HG03175 (cell line): ENCODE data around the gene CACNB4.
"Not testable (repeated sequence)": the region's sequence is repeated elsewhere in the genome, so short reads cannot be mapped to it uniquely, and the experiment has no call there.

Experiments used
- ATAC-seq: cut with Tn5 transposase; IDR thresholded peaks from one replicate; pipeline ENCODE4 v1.9.1; 2021; ENCODE audit warnings: mild to moderate bottlenecking, moderate library complexity; ENCODE audit not compliant: unreplicated experiment

Gene CACNB4

DNA sequence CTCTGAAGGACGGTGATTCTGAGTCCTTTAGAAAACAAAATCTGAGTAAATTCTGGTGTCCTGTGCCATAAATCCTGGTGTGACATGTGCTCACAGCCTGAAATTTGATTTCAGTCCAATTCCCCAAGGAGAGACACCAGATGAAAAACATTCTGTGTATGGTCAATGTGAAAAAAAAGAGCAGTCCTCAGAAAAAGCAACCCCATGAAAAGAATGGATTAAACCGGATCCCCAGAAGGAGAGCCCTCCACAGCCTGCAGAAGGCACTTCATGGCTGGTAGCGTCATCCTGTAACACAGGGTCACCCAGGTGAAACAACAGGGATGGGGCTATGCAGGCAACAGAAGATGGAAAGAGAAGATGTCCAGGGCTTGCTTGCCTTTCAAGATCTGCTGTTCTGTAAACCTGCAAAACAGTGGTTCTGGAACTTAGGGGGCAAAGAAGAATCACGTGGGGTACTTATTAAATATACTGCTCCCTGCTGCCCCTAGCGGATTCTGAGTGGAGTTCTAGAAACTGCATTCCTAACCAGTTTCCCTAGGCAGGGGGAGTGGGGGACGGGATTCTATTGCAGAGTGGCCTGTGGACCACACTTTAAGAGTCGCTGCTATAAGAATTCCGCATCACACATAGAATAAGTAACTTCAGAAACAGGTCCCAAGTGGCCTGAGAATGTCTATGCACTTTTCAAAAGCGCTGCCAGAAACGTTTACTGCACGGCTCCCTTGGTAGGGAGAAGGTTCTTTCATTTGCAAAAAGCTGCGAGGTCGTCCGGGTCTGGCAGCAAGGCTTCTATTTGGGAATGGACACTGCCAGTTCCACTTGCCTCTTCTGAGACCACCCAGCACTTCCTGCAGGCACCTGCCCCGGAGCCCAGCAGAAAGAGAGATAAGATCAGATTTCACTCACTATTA, 151.7 kb downstream of the CACNB4 start:
- ATAC-seq: peak; percentile 79

DNA sequence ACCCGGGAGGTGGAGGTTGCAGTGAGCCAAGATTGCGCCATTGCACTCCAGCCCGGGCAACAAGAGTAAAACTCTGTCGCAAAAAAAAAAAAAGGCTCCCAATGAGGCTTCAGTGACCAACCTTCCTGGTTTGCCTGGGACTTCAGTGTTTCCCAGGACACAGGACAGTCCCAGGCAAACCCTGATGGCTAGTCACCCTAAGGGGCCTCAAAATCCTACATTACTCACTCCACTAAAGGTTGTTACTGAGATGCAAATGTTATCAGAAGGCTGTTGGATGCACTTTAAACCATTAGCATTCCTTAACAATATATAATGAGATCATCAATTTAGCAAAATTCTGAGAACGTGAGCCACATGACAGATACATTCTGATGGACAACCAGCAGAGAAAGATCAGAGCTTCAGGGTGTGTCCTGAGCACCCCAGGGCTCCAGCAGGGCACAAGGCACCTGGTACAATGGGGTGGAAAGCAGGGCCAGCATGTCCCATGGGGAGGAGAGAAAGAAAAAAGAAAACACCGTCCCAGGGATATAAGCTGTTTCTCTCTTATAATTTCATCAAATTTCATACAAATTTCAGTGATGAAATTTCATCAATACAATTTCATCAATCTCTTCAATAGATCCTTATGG, 152.5 kb downstream of the CACNB4 start:
- no peak for ATAC-seq

DNA sequence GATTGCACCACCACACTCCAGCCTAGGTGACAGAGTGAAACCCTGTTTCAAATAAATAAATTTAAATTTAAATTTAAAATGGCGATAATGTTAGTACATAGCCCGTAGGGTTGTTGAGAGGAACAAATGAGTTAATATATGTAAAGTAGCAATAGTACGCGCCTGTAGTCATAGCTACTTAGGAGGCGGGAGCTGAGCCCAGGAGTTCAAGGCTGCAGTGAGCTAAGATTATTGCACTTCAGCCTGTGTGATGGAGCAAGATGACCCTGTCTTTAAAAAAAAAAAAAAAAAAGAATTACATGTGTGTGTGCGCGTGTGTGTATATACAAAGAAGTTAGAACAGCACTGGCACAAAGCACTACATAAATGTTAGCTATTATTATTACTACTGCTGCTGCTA, 153.2 kb downstream of the CACNB4 start:
- ATAC-seq: no peak

DNA sequence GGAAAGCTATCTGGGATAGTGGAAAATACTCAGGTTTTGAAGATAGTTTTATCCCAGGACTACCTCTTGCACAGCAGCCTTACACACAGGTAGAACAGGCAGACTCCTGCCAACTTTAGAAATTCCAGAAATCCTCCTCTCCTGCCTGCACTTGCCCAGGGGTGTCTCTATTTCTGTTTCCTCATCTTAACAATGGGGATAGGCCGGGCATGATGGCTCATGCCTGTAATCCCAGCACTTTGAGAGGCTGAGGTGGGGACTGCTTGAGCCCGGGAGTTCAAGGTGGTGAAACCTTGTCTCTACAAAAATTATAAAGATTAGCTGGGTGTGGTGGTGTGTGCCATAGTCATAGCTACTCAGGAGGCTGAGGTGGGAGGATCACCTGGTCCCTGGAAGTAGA, 153.7 kb downstream of the CACNB4 start:
- no peak for ATAC-seq

DNA sequence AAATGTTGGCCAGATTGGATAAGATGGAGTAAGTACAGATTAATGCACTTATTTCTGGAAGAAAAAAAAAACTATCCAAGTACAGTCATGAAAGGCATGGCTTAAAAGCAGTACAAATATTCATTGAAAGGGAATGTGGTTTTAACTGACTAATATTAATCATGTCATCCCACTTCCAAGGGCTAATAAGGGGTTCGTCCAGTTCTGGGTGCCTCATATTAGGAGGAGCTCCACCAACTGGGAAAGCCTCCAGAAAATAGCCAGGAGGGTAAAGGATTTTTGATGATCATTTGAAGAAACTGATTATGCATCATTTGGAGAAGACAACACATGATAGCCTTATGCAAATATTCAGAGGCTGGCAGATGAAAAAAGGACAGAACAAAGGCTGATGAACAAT, 155.4 kb downstream of the CACNB4 start:
- ATAC-seq: no peak

DNA sequence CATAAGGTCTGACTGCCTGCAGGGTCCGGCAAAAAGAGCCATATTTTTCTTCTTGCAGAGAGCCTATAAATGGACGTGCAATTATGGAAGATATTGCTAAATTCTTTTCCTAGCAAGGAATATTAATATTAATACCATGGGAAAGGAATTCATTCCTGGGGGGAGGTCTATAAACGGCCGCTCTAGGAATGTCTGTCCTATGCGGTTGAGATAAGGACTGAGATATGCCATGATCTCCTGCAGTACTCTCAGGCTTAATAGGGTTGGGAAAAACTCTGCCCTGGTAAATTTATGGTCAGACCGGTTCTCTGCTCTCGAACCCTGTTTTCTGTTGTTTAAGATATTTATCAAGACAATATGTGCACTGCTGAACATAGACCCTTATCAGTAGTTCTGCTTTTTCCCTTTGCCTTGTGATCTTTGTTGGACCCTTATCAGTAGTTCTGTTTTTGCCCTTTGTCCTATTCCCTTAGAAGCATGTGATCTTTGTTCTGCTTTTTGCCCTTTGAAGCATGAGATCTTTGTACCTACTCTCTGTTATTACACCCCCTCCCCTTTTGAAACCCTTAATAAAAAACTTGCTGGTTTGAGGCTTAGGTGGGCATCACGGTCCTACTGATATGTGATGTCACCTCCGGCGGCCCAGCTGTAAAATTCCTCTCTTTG, 156.2 kb downstream of the CACNB4 start:
- not testable (repeated sequence) for ATAC-seq

DNA sequence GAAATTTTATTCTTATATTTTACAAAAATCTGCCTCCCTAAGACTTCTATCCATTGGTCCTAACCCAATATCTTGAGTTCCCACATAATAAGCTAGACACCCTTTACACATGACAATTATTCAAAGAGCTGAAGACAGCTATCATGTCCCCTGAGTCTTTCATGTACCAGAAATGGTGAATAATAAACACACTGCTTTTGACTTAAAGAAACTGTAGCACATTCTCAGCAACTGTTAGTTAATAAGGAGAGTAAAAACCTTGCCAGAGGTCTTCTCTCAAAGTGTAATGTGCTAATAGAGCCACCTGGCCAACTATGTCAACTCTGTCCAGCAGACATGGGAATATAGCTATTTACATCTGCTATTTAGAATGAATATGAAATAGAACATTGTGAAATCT, 160.9 kb downstream of the CACNB4 start:
- ATAC-seq: no peak

DNA sequence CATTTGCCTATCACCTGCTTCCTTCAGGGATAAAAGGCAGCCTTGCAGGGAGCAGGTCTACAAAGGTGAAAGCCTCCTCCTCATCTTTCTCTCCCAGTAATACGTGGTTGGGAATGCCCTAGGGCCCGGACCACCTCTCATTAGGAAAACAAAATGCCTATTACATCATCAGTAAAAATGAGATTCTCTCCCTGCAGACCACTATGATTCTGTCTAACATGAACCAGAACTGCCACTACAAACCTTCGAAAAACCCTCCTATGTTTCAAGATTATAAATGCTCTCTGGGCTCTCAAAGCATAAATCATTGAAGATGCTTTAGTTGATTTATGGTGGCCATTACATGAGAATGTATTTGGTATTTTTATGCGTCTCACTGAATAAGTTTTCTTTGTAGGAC, 162.2 kb downstream of the CACNB4 start:
- no peak for ATAC-seq

DNA sequence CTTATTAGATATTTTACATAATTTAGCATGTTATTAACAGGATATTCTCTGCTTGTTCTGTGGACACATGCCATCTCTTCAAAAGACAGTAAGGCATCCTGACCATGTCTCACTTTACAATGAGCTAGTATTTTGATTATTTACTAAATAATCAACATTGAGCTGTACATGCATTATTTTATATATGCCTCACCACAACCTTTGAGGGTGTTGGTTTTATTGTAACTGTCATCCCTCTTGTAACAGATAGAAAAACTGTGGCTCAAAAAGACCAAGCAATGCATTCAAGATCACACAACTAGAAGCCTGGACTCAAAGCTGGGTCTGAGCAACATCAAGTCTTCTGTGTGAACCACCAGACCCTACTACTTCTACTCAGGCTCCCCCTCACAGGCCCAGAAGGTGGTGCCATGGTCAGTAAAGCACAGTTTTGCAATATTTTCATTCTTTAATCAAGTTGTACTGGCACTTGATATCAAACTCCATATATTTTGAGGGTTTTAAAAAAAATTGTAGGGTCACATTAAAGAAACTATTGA, 165.5 kb downstream of the CACNB4 start:
- ATAC-seq: no peak

DNA sequence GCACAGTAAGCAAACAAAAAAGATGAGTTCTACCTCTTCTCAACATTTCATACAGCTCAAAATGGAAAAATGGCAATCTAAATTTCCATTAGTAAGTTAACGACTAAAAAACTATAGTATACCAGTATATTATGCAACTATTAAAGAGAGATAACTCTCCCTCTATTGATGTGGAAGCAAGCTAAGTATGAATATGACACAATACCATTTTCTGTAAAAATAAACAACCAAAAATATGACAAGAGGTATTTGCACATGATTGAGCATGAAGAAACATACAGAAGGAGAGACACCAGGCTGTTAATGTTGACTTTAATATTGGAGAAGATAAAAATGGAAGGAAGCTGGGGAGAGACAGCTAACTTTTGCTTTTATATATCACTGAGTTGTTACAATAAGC, 167.1 kb downstream of the CACNB4 start:
- no peak for ATAC-seq

DNA sequence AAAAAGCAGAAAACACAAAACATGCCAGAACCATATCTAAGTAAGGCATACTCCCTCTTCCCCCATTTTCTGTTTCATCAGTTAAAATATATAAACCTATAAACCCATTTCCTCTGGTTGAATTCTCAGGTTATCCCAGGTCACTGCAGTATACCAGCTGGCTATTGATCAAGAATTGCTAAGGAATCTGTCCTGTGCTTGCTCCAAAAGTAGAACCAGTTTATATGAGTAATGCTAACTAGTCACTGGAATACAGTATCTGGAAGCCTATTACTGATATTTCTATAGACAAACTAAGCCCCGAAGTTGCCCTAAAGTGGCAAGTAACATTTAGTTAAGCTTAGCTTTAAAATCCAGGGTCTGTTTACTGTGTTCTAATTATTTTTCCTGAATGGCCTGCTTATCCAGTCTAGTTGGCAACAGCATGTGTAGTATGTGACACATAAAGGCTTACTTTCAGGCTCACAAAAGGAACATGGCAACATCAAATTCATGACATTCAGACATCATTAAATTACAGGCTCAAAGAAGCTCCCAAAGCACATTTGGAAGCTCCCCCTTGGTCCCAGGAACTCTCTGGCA, 167.7 kb downstream of the CACNB4 start:
- ATAC-seq: no peak

DNA sequence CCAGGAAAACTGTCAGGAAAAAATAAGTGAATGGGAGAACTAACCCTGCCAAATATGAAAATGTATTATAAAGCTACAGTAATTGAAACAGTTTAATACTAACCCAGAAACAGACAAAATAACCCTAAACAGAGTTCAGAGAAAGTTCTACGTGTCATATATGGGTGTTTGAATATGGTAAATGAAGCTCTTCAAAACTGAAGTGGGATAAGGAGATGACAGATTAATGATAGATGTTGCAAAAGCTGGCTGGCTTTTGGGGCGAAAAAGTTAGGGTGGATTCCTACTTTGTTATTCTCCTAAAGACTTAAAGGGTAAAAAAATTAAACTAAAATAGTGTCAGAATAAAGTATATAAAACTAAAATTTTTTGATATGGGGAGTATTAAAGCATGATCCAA, 168.8 kb downstream of the CACNB4 start:
- no peak for ATAC-seq

DNA sequence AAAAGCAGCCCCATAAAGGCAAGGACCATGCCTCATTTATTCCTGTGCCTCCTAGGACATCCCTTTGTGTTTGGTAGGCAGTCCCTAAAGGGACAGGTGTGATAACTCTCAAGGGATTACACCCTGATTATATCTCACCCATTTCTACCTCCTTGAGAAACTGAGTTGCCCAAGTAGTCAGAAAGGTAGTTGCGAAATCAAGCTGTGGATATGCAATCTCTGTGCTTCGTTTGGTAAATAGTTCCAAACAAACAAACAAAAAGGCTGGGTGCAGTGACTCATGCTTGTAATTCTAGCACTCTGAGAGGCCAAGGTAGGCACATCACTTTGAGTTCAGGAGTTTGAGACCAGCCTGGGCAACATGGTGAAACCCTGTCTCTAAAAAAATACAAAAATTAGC, 170.5 kb downstream of the CACNB4 start:
- no peak for ATAC-seq

DNA sequence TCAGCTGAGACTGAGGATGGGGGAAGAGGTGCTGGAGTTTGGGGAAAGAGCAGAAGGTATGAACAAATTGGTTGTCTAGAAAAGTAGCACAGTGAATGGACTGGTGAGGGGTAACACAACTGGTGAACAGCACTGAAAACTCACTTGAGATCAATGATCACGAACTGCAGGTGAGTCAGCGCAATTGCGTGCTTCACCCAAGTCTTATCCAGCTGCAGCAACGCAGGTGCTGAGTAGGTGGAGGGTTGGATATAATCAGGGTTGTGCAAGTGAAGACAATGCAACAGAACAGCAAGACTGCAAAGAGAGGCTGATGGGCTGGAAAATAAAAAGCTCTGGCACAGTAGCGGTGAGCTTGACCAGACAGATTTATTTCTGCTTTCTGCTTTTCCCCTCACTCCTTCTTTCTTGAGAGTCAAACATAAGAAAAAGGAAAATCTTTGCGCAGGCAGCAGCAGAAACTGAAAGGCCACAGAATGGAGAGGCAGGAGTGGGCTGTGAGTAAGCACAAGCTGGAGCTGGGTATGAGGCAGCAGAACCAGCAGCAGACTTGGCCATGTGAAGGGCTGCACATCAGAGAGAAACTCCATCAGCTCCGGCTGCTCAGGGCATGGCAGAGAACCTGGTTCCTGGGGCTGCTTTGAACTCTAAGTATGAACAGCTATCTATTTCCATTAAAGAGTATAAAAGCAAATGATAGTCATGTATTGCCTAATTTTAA, 171.2 kb downstream of the CACNB4 start:
- ATAC-seq: no peak

DNA sequence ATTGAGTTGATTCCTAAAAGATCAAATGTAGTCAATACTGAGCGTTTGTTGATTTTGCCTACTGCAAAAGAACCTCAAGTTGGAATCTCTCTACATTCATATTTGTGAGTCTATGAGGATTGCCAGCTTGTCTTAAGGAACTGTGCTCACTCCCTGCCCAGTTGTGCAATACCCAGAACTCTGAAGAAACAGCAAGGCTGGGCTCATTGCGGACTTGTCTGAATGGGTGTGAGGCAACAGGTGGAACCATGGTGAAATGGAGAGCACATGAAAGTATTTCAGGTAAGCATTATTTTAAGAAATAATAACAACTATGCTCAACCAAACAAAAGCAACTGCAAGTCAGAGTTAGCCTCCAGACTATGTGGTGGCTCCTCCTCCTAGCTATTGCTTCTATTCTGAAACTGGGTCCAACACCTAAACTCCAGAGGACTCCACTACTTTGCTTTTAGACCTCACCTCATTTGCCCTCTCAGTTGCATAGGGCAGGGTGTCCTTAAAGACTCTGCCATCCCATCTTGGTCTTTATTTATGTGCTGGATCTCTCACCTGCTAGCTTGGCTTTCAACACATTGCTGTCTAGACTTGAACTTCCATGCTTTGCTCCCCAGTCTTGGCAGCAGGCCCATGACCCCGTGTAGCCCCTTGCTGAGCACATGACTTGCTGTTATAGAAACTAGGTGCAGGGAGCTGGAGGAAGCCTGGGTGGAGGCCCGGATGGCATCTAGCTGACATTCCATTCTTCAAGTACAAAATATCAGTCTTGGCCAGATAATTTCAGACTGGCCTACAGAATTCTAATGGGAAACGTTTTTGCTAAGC, 175.8 kb downstream of the CACNB4 start:
- ATAC-seq: no peak

DNA sequence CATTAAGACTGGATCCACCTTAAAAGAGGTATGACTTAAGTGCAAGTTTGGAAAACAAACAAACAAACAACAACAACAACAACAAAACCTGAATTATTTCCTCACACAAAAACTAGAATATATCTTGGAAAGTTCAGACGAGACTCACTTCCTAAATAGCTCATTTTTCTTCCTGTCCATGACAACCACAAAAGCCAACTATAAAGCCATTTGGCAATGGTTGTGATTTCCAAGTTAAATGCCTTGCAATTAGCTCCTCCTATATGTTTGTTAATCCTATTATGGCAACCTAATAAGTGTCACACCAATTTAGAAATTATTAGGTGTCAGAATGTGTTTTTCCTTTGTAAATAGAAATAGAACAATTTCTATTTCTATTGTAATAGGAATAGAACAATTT, 179.1 kb downstream of the CACNB4 start:
- no peak for ATAC-seq

DNA sequence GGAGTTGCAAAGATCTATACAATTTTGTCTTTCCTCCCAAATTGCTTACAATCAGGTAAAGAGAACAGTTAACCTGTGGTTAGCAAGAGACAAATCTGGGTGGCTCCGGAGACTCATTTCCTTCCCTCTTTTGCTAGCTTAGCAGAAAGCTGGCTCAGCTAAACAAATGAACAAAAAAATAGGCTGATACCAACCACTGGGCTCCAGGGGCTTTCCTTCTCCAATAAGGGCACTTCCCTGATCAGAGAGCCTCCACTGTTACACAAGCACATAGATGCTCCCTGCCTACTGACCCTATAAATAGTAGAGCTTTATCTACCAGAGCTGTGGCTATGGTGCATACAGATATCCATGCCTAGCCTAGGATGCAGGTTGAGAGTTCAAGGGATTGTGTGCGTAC, 180.5 kb downstream of the CACNB4 start:
- ATAC-seq: no peak

DNA sequence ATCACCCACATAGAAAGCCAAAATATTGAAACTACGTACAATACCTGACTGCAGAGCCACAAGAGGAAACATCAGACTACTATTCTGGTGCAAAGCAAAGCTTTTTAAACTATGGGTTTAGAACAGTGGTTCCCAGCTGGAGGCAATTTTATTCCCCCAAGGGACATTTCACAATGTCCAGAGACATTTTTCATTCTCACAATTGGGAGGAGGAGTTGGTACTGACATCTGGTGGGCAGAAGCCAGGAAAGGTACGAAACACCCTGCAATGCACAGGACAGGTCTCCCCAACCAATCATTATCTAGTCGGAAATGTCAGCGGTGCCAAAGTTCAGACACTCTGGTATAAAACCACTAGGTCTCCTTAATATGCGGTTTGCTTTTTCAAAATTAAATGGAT, 182.2 kb downstream of the CACNB4 start:
- no peak for ATAC-seq

DNA sequence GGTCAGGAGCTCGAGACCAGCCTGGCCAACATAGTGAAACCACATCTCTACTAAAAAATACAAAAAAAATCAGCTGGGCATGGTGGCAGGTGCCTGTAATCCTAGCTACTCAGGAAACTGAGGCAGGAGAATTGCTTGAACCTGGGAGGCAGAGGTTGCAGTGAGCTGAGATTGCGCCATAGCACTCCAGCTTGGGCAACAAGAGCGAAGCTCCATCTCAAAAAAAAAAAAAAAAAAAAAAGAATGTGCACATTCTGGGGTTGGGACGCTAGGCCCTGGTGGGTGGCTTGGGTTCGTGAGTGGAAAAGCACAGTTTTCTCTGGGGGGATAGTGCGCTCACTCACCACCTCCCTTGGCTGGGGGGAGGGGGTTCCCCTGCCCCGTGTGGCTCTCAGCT, 183.2 kb downstream of the CACNB4 start:
- ATAC-seq: not testable (repeated sequence)
